Right atrium auricular region (tissue), 2 donors: ENCODE data around the gene B4GALT2. TPM values are rescaled to one million over a fixed set of nuclear protein-coding genes. Genes with fewer than 3 reads are reported as not detected.

Experiments
- DNase-seq: peaks from one replicate; pipeline ENCODE4 v3.0.0-alpha.2; 2019; ENCODE audit warnings: low spot score
- H3K27ac ChIP-seq, 2 donors: fragments of 200-600 bp; sonication (generic); 1 replicate in 1 of 2; 2 replicates in 1 of 2; pipeline ENCODE4 v1.5.1; 2016 to 2019
- H3K27me3 ChIP-seq, 2 donors: fragments of 200-600 bp; sonication (generic); one replicate each; pipeline versions ENCODE4 v1.5.1 to v1.6.0; 2017 to 2019
- H3K36me3 ChIP-seq: fragments of 200-600 bp; sonication (generic); one replicate; pipeline ENCODE4 v1.5.1; 2016
- H3K4me1 ChIP-seq, 2 donors: fragments of 200-600 bp; sonication (generic); one replicate each; pipeline versions ENCODE4 v1.5.1 to v1.6.0; 2017 to 2019
- H3K4me3 ChIP-seq, 2 donors: fragments of 200-600 bp; sonication (generic); 1 replicate in 1 of 2; 2 replicates in 1 of 2; pipeline ENCODE4 v1.5.1; 2017 to 2019; ENCODE audit warnings: mild to moderate bottlenecking in 1 of 2, moderate library complexity in 1 of 2
- H3K9me3 ChIP-seq, 2 donors: fragments of 200-600 bp; sonication (generic); one replicate each; pipeline ENCODE4 v1.5.1; 2019
- CTCF ChIP-seq, 2 donors: fragments of 200-600 bp; sonication (generic); IDR thresholded peaks; one replicate each; pipeline ENCODE4 v1.5.1; 2019; ENCODE audit warnings: antibody characterized with exemption in 2 of 2
- total RNA-seq, 2 donors: library from RNA; depleted of rRNA; stranded (reverse); fragments of >200 nt; gene quantifications; one replicate each; pipeline ENCODE4 v1.1.0, GENCODE V29; 2016

B4GALT2 gene
- total RNA-seq, 2 donors from 2014 or later, result 33.0 to 48.5 TPM

DNA sequence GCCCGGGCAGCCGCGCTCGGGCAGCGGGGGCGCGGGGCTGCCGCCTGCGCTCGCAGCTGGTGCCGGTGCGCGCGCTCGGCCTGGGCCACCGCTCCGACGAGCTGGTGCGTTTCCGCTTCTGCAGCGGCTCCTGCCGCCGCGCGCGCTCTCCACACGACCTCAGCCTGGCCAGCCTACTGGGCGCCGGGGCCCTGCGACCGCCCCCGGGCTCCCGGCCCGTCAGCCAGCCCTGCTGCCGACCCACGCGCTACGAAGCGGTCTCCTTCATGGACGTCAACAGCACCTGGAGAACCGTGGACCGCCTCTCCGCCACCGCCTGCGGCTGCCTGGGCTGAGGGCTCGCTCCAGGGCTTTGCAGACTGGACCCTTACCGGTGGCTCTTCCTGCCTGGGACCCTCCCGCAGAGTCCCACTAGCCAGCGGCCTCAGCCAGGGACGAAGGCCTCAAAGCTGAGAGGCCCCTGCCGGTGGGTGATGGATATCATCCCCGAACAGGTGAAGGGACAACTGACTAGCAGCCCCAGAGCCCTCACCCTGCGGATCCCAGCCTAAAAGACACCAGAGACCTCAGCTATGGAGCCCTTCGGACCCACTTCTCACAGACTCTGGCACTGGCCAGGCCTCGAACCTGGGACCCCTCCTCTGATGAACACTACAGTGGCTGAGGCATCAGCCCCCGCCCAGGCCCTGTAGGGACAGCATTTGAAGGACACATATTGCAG, 42.4 kb upstream of the B4GALT2 start:
- peaks cover 0 to 37% of the 10 kb centered on the region in 2 donors for H3K4me1 ChIP-seq
- no peaks in the 10 kb centered on the region for H3K36me3 ChIP-seq
- H3K9me3 ChIP-seq, result no peaks in the 10 kb centered on the region
- peaks cover 0 to 3% of the 10 kb centered on the region in 2 donors for H3K27me3 ChIP-seq
- no peak for TF ChIP-seq CTCF (IDR thresholded peaks at IDR 0.05)
- H3K4me3 ChIP-seq, result peak overlapping the region; percentile 14 to 52
- no peak for DNase-seq
- no peak overlapping the region for H3K27ac ChIP-seq

GRCh38 chr1:43937179-43937865, 41.7 kb upstream of the B4GALT2 start:
- Histone ChIP-seq H3K4me1 (peaks cover 0 to 37% of the 10 kb centered on the region in 2 donors), H3K27ac (no peak overlapping the region), H3K36me3 (no peaks in the 10 kb centered on the region), H3K27me3 (peaks cover 0 to 3% of the 10 kb centered on the region in 2 donors), H3K4me3 (no peak overlapping the region), H3K9me3 (no peaks in the 10 kb centered on the region)
- no peak for DNase-seq
- no peak for TF ChIP-seq CTCF (IDR thresholded peaks at IDR 0.05)

- Histone ChIP-seq H3K9me3 (no peaks in the 10 kb centered on the region), H3K27ac (no peak overlapping the region), H3K27me3 (peaks cover 0 to 3% of the 10 kb centered on the region in 2 donors), H3K4me3 (no peak overlapping the region), H3K36me3 (no peaks in the 10 kb centered on the region), H3K4me1 (peaks cover 0 to 31% of the 10 kb centered on the region in 2 donors)
- no peak for DNase-seq
- TF ChIP-seq CTCF (IDR thresholded peaks at IDR 0.05), result no peak
Measured at GRCh38 chr1:43938383-43938782, 40.6 kb upstream of the B4GALT2 start.

- H3K4me1 ChIP-seq, result peaks cover 0 to 24% of the 10 kb centered on the region in 2 donors
- no peaks in the 10 kb centered on the region for H3K9me3 ChIP-seq
- no peak for DNase-seq
- H3K27ac ChIP-seq, result no peak overlapping the region
- H3K27me3 ChIP-seq, result no peaks in the 10 kb centered on the region
- no peak overlapping the region for H3K4me3 ChIP-seq
- H3K36me3 ChIP-seq, result no peaks in the 10 kb centered on the region
- no peak for TF ChIP-seq CTCF (IDR thresholded peaks at IDR 0.05)
Measured at GRCh38 chr1:43938892-43939587, 40.0 kb upstream of the B4GALT2 start.

GRCh38 chr1:43942411-43942810, 36.6 kb upstream of the B4GALT2 start:
- peaks cover 0 to 22% of the 10 kb centered on the region in 2 donors for H3K4me1 ChIP-seq
- H3K27me3 ChIP-seq, result no peaks in the 10 kb centered on the region
- DNase-seq, result no peak
- no peak overlapping the region for H3K27ac ChIP-seq
- no peak overlapping the region for H3K4me3 ChIP-seq
- TF ChIP-seq CTCF (IDR thresholded peaks at IDR 0.05), result no peak
- H3K36me3 ChIP-seq, result no peaks in the 10 kb centered on the region
- H3K9me3 ChIP-seq, result no peaks in the 10 kb centered on the region
